Stimulated activated CD8-positive, alpha-beta memory T cell treated with anti-CD3 and anti-CD28 coated beads, Interleukin-7, amount 100 ng/mL, for 1 hour (primary cell): ENCODE results near the gene THSD7A.

Experiments used
- DNase-seq, 2 donors: peaks; one replicate each; pipeline ENCODE4 v3.0.0-alpha.2; 2020; ENCODE audit warnings: low read depth in 2 of 2

The THSD7A gene

DNA sequence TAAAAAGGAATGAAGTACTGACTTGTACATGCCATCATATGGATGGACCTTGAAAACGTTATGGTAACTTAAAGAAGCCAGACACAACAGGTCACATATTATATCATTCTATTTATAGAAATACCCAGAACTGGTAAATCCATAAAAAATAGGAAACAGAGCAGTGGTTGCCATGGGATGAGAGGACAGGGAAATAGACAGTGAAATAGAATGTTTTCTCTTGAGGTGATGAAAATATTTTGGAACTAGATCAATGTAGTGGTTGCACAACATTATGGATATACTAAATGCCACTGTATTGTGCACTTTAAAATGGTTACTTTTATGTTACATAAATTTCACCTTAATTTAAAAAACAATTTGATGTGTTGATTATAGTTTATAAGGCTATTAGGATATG, 318.5 kb downstream of the THSD7A start:
- DNase-seq = no peak

- DNase-seq = no peak
Observed at GRCh38 chr7:11507929-11508328, 324.1 kb downstream of the THSD7A start.

DNA sequence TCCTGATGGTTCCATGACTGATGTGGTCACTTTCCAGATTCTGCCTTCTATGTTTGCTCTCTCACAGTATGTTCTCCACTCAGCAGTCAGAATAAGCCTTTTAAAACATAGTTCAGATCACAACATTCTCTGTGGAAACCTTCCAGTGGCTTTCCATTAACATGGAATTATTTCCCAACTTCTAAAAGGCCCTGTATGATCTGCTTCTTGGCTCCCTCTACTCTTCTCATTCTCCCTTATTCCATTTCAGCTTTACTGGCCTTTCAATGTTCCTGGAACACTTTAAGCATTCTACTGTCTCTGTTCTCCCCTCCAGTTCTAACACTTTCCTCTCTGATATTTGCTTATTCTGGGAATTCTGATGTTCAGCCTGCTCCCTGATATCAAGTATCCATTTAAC, 325.6 kb downstream of the THSD7A start:
- no peak for DNase-seq

GRCh38 chr7:11505471-11505985, 326.5 kb downstream of the THSD7A start:
- DNase-seq = no peak

GRCh38 chr7:11492307-11492706, 339.7 kb downstream of the THSD7A start:
- no peak for DNase-seq

GRCh38 chr7:11491811-11492210, 340.2 kb downstream of the THSD7A start:
- no peak for DNase-seq

DNA sequence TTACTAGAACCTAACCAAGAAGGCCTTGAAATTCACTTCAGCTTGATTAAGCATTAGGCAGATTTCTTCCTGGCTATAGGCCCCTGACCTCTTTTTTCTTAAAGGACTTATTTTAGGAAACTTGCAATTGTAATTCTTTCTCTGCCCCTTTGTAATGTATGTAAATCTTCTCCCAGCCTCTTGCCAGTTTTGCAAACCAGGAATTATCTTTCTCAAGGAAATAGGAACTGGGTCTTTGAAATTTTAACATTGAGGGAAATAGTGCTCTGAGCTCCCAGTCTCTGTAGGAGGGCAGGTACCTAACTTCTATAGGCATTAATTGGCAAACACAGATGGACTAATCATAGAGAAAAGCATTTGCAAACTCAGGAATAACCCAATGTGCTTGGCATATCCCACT, 342.7 kb downstream of the THSD7A start:
- no peak for DNase-seq

GRCh38 chr7:11486271-11486670, 345.7 kb downstream of the THSD7A start:
- DNase-seq = no peak

DNA sequence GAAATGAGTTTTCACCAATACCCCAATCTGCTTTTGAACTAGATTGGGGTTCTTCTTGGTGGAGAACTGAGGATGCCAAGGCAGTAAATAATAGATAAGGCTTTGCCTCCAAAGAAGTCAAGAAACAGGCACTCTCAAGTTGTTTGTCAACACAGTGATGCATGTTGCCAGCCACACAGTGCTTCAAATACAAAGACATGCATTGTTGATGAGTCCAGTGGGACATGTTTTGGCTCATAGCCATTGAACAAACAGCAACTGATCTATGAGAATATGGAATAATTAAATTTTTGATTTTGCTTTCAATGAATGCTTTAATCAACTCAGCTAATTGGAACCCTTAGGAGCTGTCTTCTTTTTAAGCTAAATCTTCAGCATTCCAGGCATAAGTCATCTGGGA, 346.4 kb downstream of the THSD7A start:
- DNase-seq = no peak

- no peak for DNase-seq
Observed at GRCh38 chr7:11480143-11480542, 351.9 kb downstream of the THSD7A start.

- DNase-seq = no peak
Observed at GRCh38 chr7:11478882-11479281, 353.1 kb downstream of the THSD7A start.

DNA sequence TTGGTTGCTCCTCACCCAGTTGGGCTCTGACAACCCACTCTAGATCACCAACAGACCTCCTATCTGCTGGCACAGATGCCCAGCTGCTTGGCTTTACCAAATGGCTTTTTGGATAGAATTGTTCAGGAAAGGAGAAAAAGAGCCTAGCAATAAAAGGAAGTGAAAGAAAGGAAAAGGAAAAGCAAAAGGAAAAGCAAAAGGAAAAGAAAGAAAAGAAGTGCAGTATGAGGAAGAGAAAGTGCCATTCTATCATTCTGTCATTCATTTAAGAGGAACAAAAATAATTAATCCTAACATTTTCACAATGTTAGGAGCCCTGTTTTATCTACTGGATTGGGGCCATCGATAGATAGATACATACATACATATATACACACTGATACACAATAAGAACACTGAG, 353.6 kb downstream of the THSD7A start:
- no peak for DNase-seq

- no peak for DNase-seq
Observed at GRCh38 chr7:11474902-11475585, 357.0 kb downstream of the THSD7A start.

DNA sequence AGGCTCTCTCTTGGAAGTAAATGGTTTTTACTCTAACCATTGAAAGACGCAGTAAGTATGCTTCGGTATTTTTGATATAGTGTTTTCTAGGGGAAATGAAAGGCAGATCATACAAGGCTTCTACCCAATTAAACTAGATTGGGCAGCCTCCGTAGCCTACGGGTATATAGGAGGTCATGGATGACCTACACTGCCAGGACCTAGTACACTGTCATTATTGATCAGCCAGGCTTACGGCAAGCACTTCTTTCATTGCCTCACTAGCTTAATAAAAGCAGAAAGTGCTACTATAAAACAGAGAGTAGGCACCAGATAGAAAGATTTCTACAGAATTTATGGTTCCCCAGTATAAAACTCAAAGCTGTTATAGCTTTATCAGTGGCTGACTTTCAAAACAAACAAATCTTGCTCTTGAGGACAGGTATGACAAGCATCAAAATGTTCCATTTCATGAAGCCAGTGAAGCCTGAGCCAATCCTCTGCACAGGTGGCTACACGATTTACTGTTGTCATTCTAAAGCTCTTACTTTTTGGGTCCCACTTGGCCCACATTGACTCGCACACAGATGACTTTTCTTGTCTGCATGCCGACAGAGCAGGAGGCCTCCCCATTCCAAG, 358.1 kb downstream of the THSD7A start:
- DNase-seq = no peak

GRCh38 chr7:11473220-11473619, 358.8 kb downstream of the THSD7A start:
- DNase-seq = no peak

DNA sequence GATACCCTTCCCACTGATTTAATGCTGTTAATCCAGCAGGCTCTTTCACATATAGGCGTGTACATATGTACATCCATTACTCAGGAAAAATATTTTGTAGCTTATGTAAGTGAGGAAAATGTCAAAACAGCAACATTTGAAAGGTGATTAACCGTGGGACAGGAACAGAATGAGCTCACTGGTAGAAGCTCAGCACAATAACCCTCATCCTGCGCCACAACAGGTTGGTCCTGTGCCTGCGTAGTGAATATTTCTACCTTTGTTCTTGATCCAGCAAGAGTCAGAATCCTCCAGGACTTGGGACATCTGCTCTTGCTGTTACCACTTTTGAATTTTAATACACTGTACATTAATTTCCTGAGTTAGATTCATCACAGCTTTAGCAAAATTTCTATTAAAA, 359.4 kb downstream of the THSD7A start:
- no peak for DNase-seq

DNA sequence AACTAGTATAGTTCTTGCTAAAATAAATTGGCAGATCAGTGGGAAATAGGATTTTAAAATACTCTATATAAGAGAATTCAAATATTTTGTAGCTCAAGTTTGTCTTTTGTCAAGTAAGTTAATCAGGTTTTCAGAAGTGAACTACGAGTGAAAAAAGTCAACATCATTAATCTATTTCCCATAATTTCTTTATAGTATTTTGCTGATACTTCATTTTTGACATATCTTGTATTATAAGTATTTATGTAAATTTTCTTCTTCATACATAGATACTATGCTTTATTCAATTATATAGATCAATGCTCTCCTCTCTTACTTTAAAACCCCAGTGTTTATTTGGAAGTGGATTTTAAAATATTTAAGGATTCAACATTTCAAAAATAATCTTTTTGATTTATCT, 360.7 kb downstream of the THSD7A start:
- DNase-seq = no peak

DNA sequence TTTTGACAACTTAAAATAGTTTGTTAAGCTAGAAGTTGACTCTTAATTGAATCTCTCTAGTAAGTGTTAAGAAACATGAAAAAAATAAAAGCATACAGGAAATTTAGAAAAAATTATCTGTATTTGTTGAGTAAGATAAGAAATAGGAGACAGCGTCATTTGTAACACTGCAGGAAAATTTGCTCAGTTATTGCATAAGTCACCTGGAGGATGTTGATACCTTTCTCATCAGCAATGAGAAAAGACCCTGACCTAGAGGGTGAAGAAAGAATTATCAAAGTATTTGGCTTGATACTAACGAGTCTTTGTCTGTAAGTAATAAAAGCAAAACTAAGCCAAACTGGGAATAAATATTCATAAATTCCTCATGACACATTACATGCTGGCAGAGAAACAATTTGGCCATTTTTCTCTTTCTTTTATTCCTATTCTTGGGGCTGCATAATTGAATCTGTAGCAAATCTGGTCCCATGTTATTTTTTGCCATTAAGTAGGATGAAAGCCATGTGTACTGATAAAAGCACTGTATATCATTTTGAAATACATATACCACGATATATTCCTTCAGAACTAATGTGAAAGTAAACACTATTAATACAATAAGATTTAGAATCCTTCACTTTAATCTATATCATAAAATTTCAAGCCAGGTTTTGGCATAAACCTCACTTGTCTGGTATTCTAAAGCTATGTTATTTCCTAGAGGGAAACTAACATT, 362.8 kb downstream of the THSD7A start:
- no peak for DNase-seq

DNA sequence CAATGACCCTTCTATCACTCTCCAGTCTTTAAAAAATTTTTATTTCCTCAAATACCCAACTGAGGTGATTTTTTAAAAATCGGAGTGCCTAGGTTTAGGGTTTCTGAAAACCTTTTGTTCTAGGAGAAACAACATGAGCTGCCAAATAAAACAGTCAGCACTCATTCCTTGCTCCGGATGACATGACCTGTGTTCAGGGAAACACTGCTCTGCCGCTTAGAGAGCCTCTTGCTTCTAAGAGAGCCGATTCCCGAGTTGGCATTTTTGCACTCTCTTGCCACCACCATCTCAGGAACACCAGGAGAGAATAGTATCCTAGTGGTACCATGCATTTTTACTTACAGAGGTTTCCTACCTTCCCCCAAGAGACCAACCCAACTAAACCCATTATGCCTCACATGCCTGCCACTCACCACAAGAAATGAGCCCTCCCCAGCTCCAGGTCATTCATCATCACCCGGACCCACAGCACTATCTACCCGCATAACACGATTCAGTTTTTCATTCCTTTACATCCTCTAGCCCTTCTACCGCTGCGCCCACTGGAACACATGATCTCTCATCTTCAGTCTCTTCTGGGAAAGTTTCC, 365.4 kb downstream of the THSD7A start:
- no peak for DNase-seq

- no peak for DNase-seq
Observed at GRCh38 chr7:11464624-11465023, 367.4 kb downstream of the THSD7A start.

GRCh38 chr7:11461946-11462345, 370.1 kb downstream of the THSD7A start:
- no peak for DNase-seq

DNA sequence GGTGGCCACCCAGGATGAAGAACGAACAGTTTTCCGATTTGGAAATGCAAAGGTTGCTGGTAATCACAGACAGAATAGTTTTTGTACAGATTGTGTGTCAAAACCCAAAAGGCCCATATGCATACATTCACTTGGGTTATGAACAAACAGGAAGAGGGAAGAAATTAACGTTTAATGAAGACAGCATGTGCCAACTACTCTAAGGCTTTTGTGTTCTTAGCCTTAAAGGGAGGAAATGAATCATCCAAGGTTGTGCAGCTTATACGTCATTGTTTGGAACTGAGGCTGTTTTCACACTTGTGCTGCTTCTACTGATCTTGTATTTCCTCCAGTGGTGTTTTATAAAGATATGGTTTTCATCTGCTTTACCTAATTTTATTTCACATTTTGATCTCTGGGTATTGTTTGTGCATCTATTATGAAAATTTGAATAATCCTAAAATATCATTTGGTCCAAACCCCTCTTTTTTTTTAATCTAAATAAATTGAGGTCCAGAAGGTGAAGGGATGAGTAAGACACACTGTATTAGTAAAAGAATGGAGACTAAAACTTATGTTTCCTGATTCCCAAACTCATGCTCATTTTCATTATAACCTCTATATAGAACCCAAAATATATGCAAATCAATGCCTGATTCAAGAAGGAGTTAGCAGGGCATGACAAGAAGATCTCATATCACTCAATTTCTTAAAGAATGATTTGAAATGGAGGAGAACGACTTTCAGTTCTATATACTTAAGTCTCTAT, 373.1 kb downstream of the THSD7A start:
- no peak for DNase-seq
